Naive thymus-derived CD4-positive, alpha-beta T cell (primary cell): ENCODE measurements around the gene AXIN1. TPM values are rescaled to one million over a fixed set of nuclear protein-coding genes. Genes with fewer than 3 reads are reported as not detected.
"Not testable (repeated sequence)": the region's sequence is repeated elsewhere in the genome, so short reads cannot be mapped to it uniquely, and the experiment has no call there.

Experiments
- ATAC-seq: fragments of 150-1000 bp; cut with Tn5 transposase; 2 replicates; pipeline ENCODE4 v1.10.0; 2021; ENCODE audit warnings: mild to moderate bottlenecking, moderate library complexity
- CTCF ChIA-PET: fragments of 350-600 bp; sonication (Branson Sonifier 250); formaldehyde crosslinking; loops from one replicate; lab custom pipeline; 2021; ENCODE audit warnings: antibody characterized with exemption; lab: Charles Lee
- POLR2A ChIA-PET: fragments of 350-600 bp; sonication (Branson Sonifier 250); formaldehyde crosslinking; loops from one replicate; lab custom pipeline; 2021; ENCODE audit warnings: antibody characterized with exemption, inconsistent platforms; lab: Charles Lee
- DNase-seq, 9 donors: peaks; one replicate each; pipeline versions ENCODE4 v3.0.0 to v3.0.0-alpha.2; 2020 to 2022; ENCODE audit warnings: mixed read lengths in 1 of 9
- H3K27ac ChIP-seq: one replicate; pipeline ENCODE4 v1.7.0; 2013; ENCODE audit warnings: mild to moderate bottlenecking, low read depth, low read length, moderate library complexity
- H3K27me3 ChIP-seq, 2 donors: one replicate each; pipeline ENCODE4 v1.7.0; 2013; ENCODE audit warnings: low read length in 2 of 2, mild to moderate bottlenecking in 2 of 2, moderate library complexity in 2 of 2; ENCODE audit not compliant: control insufficient read depth in 2 of 2, insufficient read depth in 2 of 2
- H3K36me3 ChIP-seq, 3 experiments: 1 replicate in 2 of 3; 2 replicates in 1 of 3; pipeline ENCODE4 v1.7.0; 2013; ENCODE audit warnings: low read length in 3 of 3, mild to moderate bottlenecking in 3 of 3, moderate library complexity in 1 of 3; ENCODE audit not compliant: insufficient read depth in 3 of 3, control insufficient read depth in 2 of 3
- H3K4me1 ChIP-seq, 2 donors: one replicate each; pipeline ENCODE4 v1.7.0; 2013; ENCODE audit warnings: low read length in 2 of 2, mild to moderate bottlenecking in 2 of 2, moderate library complexity in 1 of 2; ENCODE audit not compliant: control insufficient read depth in 2 of 2, insufficient read depth in 2 of 2
- H3K4me3 ChIP-seq: 2 replicates; pipeline ENCODE4 v1.7.0; 2013; ENCODE audit warnings: mild to moderate bottlenecking, low read length
- H3K9me3 ChIP-seq, 3 experiments: 1 replicate in 2 of 3; 2 replicates in 1 of 3; pipeline ENCODE4 v1.7.0; 2013; ENCODE audit warnings: low read length in 3 of 3; ENCODE audit not compliant: control insufficient read depth in 2 of 3
- H3K27ac Mint-ChIP-seq, 9 donors: one replicate each; pipeline ENCODE4 v1.8.0; 2020 to 2022; ENCODE audit warnings: mixed read lengths in 9 of 9, mild to moderate bottlenecking in 8 of 9, moderate library complexity in 5 of 9, inconsistent platforms in 2 of 9
- H3K27me3 Mint-ChIP-seq, 5 donors: one replicate each; pipeline ENCODE4 v1.8.0; 2021 to 2022; ENCODE audit warnings: mixed read lengths in 5 of 5, mild to moderate bottlenecking in 1 of 5
- H3K36me3 Mint-ChIP-seq, 5 donors: one replicate each; pipeline ENCODE4 v1.8.0; 2020 to 2022; ENCODE audit warnings: mixed read lengths in 5 of 5, mild to moderate bottlenecking in 3 of 5, inconsistent platforms in 1 of 5
- H3K4me1 Mint-ChIP-seq, 7 donors: one replicate each; pipeline ENCODE4 v1.8.0; 2020 to 2022; ENCODE audit warnings: mixed read lengths in 7 of 7, mild to moderate bottlenecking in 3 of 7, inconsistent platforms in 1 of 7
- H3K4me3 Mint-ChIP-seq, 10 donors: one replicate each; pipeline ENCODE4 v1.8.0; 2020 to 2022; ENCODE audit warnings: mild to moderate bottlenecking in 10 of 10, mixed read lengths in 10 of 10, moderate library complexity in 6 of 10, inconsistent platforms in 2 of 10
- H3K9me3 Mint-ChIP-seq, 11 donors: one replicate each; pipeline ENCODE4 v1.8.0; 2020 to 2022; ENCODE audit warnings: mixed read lengths in 11 of 11, mild to moderate bottlenecking in 4 of 11, inconsistent platforms in 1 of 11, moderate library complexity in 1 of 11
- intact Hi-C, 2 donors: fragments of 100-400 bp; cut with micrococcal nuclease; formaldehyde crosslinking; loops; one replicate each; pipeline ENCODE4 v1.15.1; 2023
- polyA plus RNA-seq, 2 donors: library from polyadenylated mRNA; unstranded; fragments of 300-500 nt; fragmentation: Illumina TruSeq; gene quantifications; one replicate each; pipeline ENCODE4 v1.2.3, GENCODE V29; 2021
- total RNA-seq, 6 experiments: library from RNA in 5 of 6; stranded (reverse) in 5 of 6; gene quantifications; 1 replicate in 5 of 6; 2 replicates in 1 of 6; pipeline ENCODE4 v1.2.3 and lab custom pipeline; 2021 to 2026

AXIN1 gene
- total and polyA plus RNA-seq, 7 experiments from 2014 or later: 1.2 to 45.9 (median 36.2) TPM

DNA sequence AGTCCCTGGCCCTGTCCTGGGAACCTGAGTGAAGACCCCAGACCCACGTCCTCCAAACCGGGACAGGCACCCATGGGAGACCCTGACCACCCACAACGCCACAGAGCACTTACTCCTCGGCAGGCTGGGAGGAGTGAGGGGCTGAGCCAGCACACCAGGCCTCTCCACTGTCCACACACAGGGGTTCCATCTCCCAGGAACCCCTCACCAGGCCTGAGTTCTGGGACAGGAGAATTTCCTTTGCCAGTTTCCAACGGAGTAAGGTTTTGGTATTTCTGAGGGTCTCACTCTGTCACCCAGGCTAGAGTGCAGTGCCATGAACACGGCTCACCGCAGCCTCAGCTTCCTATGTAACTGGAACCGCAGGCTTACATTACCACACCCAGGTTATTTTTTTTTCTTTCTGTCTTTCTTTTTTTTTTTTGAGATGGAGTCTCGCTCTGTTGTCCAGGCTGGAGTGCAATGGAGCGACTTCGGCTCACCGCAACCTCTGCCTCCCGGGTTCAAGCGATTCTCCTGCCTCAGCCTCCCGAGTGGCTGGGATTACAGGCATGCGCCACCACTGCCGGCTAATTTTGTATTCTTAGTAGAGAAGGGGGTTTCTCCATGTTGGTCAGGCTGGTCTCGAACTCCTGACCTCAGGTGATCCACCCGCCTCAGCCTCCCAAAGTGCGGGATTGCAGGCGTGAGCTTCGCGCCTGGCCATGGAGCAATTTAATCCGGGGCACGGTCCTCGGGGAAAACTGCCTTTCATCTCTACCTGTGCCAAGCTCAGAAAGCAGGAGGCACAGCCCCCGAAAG is 27.6 kb upstream of the AXIN1 start:
- DNase-seq (peak in 4 of 9 donors; percentile 58 to 76 (median 62)), ATAC-seq (peak; percentile 47)
- intact Hi-C loops: loop anchor here (1.0 to 10.0 kb wide), 3 partner anchors 10 to 207 kb away; partner anchors contain the start of gene MRPL28 (in 1 of the 2)
- Mint-ChIP-seq H3K27ac (peak overlapping the region; percentile 58 to 98 (median 94)), H3K4me1 (peaks cover 7 to 29% (median 21%) of the 10 kb centered on the region in 7 donors), H3K9me3 (no peaks in the 10 kb centered on the region), H3K36me3 (peaks cover 0 to 3% (median 0%) of the 10 kb centered on the region in 5 donors), H3K27me3 (peaks cover 0 to 11% (median 0%) of the 10 kb centered on the region in 5 donors), H3K4me3 (peak overlapping the region; percentile 63 to 97 (median 86))
- Histone ChIP-seq H3K36me3 (peaks cover 0 to 30% (median 4%) of the 10 kb centered on the region in 3 experiments), H3K27ac (peak overlapping the region; percentile 81), H3K27me3 (no peaks in the 10 kb centered on the region), H3K4me1 (peaks cover 18 to 23% of the 10 kb centered on the region in 2 donors), H3K9me3 (no peaks in the 10 kb centered on the region), H3K4me3 (peak overlapping the region; percentile 61)
- POLR2A ChIA-PET: interaction anchor here (0.7 to 7.7 kb wide), 10 partner anchors 9 to 1584 kb away, joined by 3 to 120 read pairs (median 4); partner anchors contain the start of genes DECR2, FAM234A, MRPL28 and NME4
- CTCF ChIA-PET: interaction anchor here (0.7 to 0.9 kb wide), 2 partner anchors 18 to 22 kb away, joined by 3 to 4 read pairs; partner anchors contain the start of gene DECR2

DNA sequence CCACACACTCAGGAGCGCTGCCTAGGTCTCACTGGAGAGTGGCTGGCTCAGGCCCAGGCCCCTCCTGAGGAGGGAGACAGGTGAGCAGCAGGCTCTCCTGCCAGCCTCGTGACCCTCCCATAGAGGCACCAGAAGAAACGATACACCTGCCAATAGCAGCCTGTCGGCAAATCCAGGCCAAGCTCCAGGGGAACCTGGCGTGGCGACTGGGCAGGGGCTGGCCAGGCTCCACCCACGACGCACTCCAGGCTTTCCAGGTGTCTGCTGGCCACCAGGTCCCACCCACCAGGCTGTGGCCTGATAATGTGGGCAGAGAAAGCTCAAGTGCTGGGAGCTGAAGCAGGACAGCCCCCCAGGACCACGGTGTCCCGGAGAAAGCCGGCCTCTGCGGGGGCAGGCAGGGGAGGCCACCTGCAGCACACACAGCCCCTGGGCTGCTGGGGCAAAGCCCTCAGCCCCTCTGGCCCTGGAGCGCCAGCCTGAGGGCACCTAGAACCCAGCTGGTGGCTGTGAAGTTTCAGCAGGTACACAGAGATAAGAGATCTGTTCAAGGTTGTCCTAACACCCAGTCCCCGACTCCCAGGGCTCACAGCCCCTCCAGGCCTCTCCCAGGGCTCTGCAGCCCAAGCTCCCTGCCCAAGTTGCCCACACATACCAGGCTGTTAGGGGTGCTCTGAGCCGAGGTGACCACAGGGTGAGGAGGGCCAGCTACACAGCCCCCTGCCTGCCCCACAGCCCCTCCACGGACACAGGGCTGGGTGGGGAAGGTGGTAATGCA is 26.8 kb upstream of the AXIN1 start:
- peak overlapping the region; percentile 61 for H3K4me3 ChIP-seq
- H3K27ac ChIP-seq: peak overlapping the region; percentile 81
- ChIA-PET CTCF (interaction anchor here (0.6 kb wide), 1 partner anchor 19 kb away, joined by 8 read pairs; no protein-coding TSS in a partner anchor), POLR2A (interaction anchor here (0.7 to 7.7 kb wide), 11 partner anchors 8 to 1776 kb away, joined by 3 to 120 read pairs (median 3); partner anchors contain the start of genes DECR2, MRPL28, NME4 and RPS2)
- no peaks in the 10 kb centered on the region for H3K9me3 Mint-ChIP-seq
- peaks cover 7 to 29% (median 22%) of the 10 kb centered on the region in 7 donors for H3K4me1 Mint-ChIP-seq
- peaks cover 0 to 11% (median 0%) of the 10 kb centered on the region in 5 donors for H3K27me3 Mint-ChIP-seq
- H3K27ac Mint-ChIP-seq: peak overlapping the region in 8 of 9 donors; percentile 33 to 98 (median 96)
- peak overlapping the region in 9 of 10 donors; percentile 77 to 97 (median 88) for H3K4me3 Mint-ChIP-seq
- H3K27me3 ChIP-seq: no peaks in the 10 kb centered on the region
- H3K4me1 ChIP-seq: peaks cover 18 to 23% of the 10 kb centered on the region in 2 donors
- peaks cover 0 to 3% (median 0%) of the 10 kb centered on the region in 5 donors for H3K36me3 Mint-ChIP-seq
- no peak for ATAC-seq
- no peaks in the 10 kb centered on the region for H3K9me3 ChIP-seq
- DNase-seq: no peak
- intact Hi-C loops: no loop called here
- peaks cover 0 to 37% (median 8%) of the 10 kb centered on the region in 3 experiments for H3K36me3 ChIP-seq

DNA sequence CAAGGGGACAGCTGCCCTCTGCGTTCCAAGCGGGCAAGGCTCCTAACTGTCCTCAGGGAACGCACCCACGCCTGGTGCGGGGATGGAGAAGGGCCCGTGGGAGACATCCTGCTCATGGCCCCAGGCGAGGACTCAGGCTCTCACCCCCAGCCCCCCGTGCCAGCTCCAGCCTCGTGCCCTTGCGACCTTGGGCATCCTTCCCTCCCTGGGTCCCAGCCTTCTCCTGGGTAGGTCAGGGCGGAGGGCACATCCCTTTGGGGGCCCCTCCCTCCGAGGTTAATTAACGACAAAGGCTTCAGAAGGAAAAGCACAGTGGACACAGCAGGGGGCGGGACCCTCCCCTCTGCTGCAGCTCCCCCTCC is 26.3 kb upstream of the AXIN1 start:
- intact Hi-C loops: no loop called here
- peak overlapping the region; percentile 81 for H3K27ac ChIP-seq
- ChIA-PET POLR2A (interaction anchor here (0.8 to 7.7 kb wide), 7 partner anchors 8 to 1776 kb away, joined by 3 to 120 read pairs (median 3); partner anchors contain the start of genes DECR2, MRPL28, NME4 and TRAF7), CTCF (no interaction called here)
- DNase-seq: no peak
- Mint-ChIP-seq H3K27me3 (peaks cover 0 to 11% (median 0%) of the 10 kb centered on the region in 5 donors), H3K9me3 (no peaks in the 10 kb centered on the region), H3K4me1 (peaks cover 7 to 29% (median 17%) of the 10 kb centered on the region in 7 donors), H3K27ac (peak overlapping the region in 7 of 9 donors; percentile 33 to 97 (median 90)), H3K4me3 (peak overlapping the region in 7 of 10 donors; percentile 25 to 93 (median 85)), H3K36me3 (peaks cover 0 to 3% (median 0%) of the 10 kb centered on the region in 5 donors)
- ATAC-seq: no peak
- H3K36me3 ChIP-seq: peaks cover 0 to 43% (median 8%) of the 10 kb centered on the region in 3 experiments
- H3K9me3 ChIP-seq: no peaks in the 10 kb centered on the region
- peaks cover 18% of the 10 kb centered on the region in 2 donors for H3K4me1 ChIP-seq
- H3K27me3 ChIP-seq: no peaks in the 10 kb centered on the region
- H3K4me3 ChIP-seq: no peak overlapping the region

DNA sequence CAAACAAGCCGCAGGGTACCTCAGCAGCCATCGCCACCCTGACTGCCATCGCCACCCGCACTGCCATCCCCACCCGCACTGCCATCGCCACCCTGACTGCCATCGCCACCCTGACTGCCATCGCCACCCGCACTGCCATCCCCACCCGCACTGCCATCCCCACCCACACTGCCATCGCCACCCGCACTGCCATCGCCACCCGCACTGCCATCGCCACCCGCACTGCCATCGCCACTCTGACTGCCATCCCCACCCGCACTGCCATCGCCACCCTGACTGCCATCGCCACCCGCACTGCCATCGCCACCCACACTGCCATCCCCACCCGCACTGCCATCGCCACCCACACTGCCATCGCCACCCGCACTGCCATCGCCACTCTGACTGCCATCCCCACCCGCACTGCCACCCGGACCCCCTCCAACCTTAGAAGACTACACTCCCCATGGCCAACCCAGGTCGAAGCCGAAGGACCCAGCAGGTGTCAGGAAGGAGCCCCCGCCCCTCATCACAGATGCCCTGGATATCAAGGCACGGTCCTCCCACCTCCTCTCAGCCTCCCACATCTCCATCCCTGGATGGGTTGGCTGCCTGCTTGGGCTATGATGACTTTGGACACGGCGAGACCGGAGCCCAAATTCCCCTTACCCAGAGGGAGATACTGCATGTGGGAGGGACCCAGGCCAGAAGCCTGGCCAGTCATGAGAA is 25.7 kb upstream of the AXIN1 start:
- H3K9me3 Mint-ChIP-seq, CTCF ChIA-PET, H3K4me3 ChIP-seq, intact Hi-C loops, H3K36me3 Mint-ChIP-seq, ATAC-seq, H3K9me3 ChIP-seq, H3K27me3 Mint-ChIP-seq, DNase-seq, H3K27me3 ChIP-seq: not testable (repeated sequence)
- H3K4me1 Mint-ChIP-seq: peaks cover 2 to 28% (median 13%) of the 10 kb centered on the region in 7 donors
- POLR2A ChIA-PET: interaction anchor here (1.5 to 7.7 kb wide), 3 partner anchors 7 to 19 kb away, joined by 3 to 120 read pairs (median 59); partner anchors contain the start of genes DECR2, MRPL28 and NME4
- Histone ChIP-seq H3K27ac (peak overlapping the region; percentile 81), H3K4me1 (peaks cover 13 to 14% of the 10 kb centered on the region in 2 donors), H3K36me3 (peaks cover 0 to 48% (median 8%) of the 10 kb centered on the region in 3 experiments)
- peak overlapping the region in 6 of 9 donors; percentile 22 to 97 (median 78) for H3K27ac Mint-ChIP-seq
- peak overlapping the region in 4 of 10 donors; percentile 25 to 88 (median 70) for H3K4me3 Mint-ChIP-seq

DNA sequence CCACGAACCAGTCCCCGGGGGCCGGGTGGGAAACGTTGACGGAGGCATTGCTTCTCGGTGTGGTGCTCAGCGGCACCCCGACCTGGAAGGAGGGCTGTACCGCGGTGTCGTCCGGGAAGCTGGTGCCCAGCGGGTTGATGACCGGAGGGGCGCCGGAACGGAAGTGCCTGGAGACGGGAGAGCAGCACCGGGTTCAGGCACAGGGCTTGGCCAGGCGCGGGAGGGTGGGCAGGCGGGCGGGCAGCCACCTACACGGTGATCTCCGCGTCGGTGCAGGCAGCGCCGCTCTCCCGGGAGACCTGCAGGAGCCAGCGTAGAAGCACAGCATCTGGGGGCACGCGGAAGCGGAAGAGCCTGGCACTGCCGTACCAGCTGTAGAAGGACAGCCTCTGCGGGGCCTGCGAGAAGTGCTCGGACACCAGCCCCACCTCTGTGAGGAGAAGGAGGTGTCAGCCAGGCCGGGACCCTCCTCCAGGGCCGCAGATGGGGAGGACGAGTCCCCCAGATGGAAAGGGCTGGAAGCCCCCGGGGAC is 25.0 kb upstream of the AXIN1 start:
- H3K27ac Mint-ChIP-seq: no peak overlapping the region
- H3K36me3 Mint-ChIP-seq: peaks cover 0 to 5% (median 0%) of the 10 kb centered on the region in 5 donors
- Histone ChIP-seq H3K27me3 (no peaks in the 10 kb centered on the region), H3K27ac (no peak overlapping the region), H3K4me3 (no peak overlapping the region), H3K36me3 (peaks cover 0 to 56% (median 8%) of the 10 kb centered on the region in 3 experiments), H3K9me3 (no peaks in the 10 kb centered on the region), H3K4me1 (peaks cover 7 to 10% of the 10 kb centered on the region in 2 donors)
- H3K4me1 Mint-ChIP-seq: peaks cover 0 to 27% (median 8%) of the 10 kb centered on the region in 7 donors
- ChIA-PET CTCF (interaction anchor here (1.6 kb wide), 1 partner anchor 15 kb away, joined by 6 read pairs; no protein-coding TSS in a partner anchor), POLR2A (no interaction called here)
- DNase-seq (no peak), ATAC-seq (no peak)
- no peaks in the 10 kb centered on the region for H3K9me3 Mint-ChIP-seq
- intact Hi-C loops: no loop called here
- H3K27me3 Mint-ChIP-seq: peaks cover 0 to 2% (median 0%) of the 10 kb centered on the region in 5 donors
- no peak overlapping the region for H3K4me3 Mint-ChIP-seq
